A172 (cell line): ENCODE results near the gene TBXA2R. TPM values are rescaled to one million over a fixed set of nuclear protein-coding genes. Genes with fewer than 3 reads are reported as not detected.
"Not testable (repeated sequence)": the region's sequence is repeated elsewhere in the genome, so short reads cannot be mapped to it uniquely, and the experiment has no call there.

Experiments
- DNase-seq: peaks from one replicate; pipeline ENCODE4 v3.0.0-alpha.2; 2015; ENCODE audit warnings: low spot score
- total RNA-seq: library from RNA; depleted of rRNA; stranded (reverse); fragments of >200 nt; shearing (Covaris generic); gene quantifications from 2 replicates; pipeline ENCODE4 v1.2.3, GENCODE V29; 2014; rRNA removed

The TBXA2R gene
- 3.4 and 7.4 TPM in 2 replicates for total RNA-seq

- peak; percentile 67 for DNase-seq
Measured at GRCh38 chr19:3606690-3607289, at the start of gene TBXA2R. Gene TBXA2R, minus strand, starts transcription at chr19:3606875. Its CDS starts 6,241 bp downstream, at chr19:3600634.

GRCh38 chr19:3656073-3656746, 49.5 kb upstream of the TBXA2R start:
- DNase-seq = peak; percentile 94

- DNase-seq = peak; percentile 98
Measured at GRCh38 chr19:3655402-3656072, 48.9 kb upstream of the TBXA2R start.

DNA sequence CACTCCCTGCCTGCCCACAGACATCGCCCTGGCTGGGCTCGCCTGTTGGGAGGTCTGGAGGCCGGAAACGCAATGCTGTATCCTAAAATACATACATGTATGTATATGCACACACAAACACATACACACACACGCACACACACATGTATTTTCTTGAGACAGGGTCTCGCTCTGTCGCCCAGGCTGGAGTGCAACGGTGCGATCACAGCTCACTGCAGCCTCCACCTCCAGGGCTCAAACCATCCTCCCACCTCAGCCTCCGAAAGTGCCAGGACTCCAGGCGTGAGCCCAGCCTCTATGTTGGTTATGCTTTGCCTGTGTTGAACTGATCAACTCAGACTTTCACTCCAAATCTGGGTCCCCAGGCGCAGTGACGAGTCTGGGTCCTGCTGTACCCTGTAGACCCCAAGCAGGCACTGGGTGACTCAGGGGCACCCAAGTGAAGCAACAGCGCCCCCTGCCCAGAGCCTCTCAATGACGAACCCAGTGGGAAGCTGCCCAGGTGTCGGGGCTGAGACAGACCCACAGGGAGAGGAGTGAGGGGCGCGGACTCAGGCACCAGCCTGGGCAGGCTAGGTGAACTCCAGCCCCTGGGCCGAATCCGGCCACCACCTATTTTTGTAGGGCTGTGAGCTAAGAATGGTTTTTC, 47.3 kb upstream of the TBXA2R start:
- DNase-seq = no peak

GRCh38 chr19:3653081-3653795, 46.6 kb upstream of the TBXA2R start:
- DNase-seq = no peak

GRCh38 chr19:3652422-3652821, 45.7 kb upstream of the TBXA2R start:
- no peak for DNase-seq

DNA sequence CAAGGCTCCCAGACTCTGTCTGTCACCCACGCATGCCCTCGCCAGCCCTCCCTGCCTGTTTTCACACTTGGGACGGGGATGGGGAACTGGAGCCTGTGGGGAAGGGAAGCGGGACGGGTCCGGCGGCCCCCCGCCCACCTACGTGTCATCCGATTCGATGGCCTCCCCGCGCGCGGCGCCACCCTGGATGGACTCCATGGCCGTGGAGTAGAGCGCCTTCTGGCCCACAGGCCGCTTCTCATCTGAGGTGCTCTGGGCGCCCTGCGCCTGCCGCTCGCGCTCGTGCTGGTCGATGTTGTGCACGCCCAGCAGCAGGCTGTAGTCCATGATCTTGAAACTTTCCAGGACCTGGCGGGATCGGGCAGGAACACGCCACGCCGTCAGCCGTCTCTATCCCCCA, 45.0 kb upstream of the TBXA2R start:
- no peak for DNase-seq

DNA sequence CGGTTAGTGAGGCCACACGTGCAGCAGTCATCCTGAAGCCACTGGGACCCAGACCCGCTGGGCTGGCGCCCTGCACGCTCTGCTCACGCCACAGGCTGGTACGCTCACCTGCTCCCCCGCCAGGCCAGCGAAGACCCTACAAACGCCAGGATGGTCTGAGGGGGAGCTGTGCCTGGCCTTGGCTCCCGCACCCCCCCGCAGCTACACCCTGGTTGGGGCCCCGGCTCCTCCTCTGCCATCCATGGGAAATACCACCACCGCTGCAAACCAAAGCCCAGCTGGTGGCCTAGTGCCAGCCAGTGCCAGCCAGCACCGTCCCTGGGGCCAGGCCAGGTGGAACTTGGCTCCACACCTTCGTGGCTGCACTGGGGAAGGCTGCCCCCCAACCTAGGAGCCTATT, 43.2 kb upstream of the TBXA2R start:
- no peak for DNase-seq

DNA sequence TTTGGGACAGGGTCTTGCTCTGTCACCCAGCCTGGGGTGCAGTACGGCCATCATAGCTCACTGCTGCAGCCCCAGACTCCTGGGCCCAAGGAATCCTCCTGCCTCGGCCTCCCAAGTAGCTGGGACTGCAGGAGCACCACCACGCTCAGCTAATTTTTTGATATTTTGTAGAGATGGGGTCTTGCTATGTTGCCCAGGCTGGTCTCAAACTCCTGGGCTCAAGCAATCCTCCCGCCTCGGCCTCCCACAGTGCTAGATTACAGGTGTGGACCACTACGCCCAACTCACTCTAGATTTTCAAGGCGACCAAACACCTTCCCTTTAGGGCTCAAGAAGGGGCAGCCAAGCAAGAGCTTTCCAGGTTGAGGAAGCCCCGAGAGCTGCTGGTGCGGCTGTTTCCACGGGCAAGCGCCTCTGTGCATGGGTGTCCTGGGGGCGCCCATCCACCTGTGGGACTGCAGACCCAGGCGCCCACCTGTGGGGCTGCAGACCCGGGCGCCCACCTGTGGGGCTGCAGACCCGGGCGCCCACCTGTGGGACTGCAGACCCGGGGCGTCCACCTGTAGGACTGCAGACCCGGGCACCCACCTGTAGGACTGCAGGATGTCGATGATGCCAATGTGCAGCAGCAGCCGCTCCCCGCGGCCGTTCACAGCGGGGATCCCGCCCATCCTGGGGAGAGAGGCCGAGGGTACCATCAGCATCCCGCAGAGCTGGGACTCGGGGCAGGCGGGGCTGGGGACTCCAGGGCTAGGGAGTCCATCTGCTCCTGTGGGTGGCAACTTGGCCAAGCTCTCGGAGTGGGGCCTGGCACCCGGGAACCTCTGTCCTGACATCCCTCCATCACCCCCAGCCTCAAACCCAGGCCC, 41.6 kb upstream of the TBXA2R start:
- DNase-seq = no peak

- DNase-seq = not testable (repeated sequence)
Measured at GRCh38 chr19:3647102-3647501, 40.4 kb upstream of the TBXA2R start.

DNA sequence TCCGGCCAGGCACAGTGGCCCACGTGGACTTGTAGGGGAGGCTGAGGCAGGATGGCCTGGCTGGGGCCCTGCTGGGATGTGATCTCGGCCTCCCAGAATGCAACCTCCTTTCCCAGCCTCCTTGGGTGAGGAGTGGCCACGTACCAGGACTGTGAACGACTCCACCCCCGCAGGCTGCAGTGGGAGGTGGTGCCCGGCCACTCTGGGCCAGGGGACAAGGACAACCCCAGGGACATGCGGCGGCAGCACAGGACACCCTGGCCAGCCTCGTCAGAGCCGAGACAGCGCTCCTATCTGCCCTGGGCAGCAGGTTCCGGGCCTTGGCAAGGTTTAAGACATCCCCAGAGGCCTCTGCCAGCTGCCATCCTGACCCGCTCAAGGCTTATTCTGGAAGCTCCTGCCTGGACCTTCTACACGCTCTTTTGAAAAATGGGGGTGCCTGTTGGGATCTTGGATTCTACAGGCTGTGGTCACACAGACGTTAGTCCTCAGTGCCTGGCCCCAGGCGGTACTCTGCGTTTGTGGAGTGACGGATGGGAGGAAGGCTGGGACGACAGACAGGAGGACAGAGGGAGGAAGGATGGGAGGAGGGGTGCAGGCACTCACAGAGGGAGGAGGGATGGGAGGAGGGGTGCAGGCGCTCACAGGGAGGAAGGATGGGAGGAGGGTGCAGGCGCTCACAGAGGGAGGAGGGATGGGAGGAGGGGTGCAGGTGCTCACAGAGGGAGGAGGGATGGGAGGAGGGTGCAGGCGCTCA, 39.8 kb upstream of the TBXA2R start:
- DNase-seq = no peak

GRCh38 chr19:3645726-3646125, 39.1 kb upstream of the TBXA2R start:
- DNase-seq = no peak

- no peak for DNase-seq
Measured at GRCh38 chr19:3645067-3645396, 38.4 kb upstream of the TBXA2R start.

- peak; percentile 74 for DNase-seq
Measured at GRCh38 chr19:3644351-3645066, 37.8 kb upstream of the TBXA2R start.

DNA sequence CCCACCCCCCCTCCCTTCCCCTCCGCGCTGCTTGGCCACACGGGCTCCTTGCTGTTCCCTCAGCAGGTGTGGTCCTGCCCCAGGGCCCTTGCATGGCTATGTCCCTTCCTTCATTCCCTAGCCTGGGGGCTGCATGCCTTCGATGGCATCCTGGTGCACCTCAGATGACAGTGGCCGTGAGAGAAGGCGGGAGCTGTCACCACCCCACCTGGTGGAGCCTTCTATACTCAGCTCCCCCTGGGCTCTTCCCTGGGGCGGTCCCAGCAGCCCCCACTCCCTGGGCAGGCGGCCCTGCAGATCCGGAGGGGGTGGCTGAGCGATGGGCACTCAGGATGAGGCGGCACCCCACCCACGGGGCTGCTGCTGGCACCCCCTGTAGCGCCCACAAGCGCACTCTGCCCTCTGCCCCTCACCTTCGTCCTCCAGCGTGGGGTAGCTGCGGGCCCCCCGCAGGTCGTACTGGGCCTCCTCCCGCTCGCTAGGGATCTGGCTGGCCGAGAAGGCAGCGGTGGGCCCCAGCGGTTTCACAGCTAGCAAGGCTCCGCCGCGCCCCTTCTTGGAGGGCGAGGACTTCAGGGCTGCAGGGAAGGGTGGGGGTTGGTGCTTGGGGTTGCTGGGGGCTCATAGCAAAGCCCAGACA, 37.1 kb upstream of the TBXA2R start:
- no peak for DNase-seq

DNA sequence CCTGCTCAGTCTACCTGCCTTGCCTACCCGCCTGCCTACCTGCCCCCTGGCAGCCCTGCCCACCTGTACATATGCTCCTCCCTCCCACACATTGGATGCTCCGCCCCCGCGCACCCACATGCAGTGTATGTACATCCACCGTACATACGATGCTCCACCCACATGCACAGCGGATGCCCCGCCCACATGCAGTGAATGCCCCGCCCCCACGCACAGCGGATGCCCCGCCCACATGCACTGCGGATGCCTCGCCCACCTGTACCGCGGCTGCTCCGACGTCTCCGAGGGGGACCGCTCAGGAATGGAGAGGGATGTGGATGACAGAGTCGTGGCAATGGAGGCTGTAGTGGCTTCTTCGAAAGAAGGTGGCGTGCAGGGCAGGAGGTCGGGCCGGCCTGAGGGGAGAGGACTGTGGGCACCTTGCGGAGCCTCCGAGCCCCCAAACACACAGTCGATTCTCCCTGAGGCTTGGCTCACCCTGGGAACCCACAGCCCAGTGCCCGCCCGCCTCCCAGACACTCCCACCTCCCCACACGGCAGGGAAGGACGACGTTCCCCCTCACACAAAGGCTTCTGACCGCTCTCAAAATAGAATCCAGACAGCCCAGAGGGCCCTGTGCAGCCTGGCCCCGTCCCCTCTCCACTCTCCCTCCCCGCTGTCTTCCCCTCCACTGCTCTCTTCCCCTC, 36.5 kb upstream of the TBXA2R start:
- DNase-seq = no peak

DNA sequence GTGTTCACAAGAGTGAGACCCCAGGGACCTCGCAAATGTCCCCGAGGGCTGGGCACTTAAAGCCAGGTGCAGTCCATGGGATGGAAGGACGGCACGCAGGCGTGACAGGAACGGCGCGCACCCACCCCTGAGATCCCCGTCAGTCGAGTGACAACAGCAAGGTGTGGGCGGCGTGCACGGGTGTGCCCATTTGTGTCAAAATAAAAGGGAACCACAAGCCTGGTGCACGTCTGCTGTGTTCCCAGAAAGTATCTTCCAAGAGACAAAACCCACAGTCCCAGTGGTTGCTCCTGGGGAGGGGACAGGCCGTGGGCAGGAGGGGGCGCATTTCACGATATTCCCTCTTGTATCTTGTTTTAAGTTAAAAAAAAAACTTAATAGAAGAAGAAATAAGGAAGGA, 35.6 kb upstream of the TBXA2R start:
- DNase-seq = no peak

GRCh38 chr19:3641515-3642269, 35.0 kb upstream of the TBXA2R start:
- no peak for DNase-seq
